ENCODE results near the gene TMEM54.
"Not testable (repeated sequence)": the region's sequence is repeated elsewhere in the genome, so short reads cannot be mapped to it uniquely, and the experiment has no call there.

TMEM54 gene

DNA sequence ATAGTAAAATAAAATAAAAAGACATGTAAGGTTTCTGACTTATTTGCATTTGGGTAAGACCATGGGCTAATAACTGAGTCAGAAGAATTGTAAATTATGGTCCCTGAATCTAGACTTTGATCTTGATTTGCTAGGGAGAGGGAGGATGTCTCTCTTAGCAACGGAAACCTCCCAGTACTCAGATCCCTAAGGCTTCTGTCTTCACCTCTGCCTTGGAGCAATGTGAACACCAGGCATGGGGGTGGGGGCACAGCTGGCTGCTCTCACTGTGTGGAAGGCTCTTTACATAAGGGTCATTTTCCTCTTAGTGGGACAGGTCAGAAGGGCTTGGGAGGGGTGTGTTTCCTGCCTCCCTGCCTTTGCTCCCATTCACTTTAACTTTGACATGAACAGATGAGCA is 17.0 kb upstream of the TMEM54 start:
- DNase-seq, result no peak

GRCh38 chr1:32917521-32917920 is 16.3 kb upstream of the TMEM54 start:
- no peak for DNase-seq

DNA sequence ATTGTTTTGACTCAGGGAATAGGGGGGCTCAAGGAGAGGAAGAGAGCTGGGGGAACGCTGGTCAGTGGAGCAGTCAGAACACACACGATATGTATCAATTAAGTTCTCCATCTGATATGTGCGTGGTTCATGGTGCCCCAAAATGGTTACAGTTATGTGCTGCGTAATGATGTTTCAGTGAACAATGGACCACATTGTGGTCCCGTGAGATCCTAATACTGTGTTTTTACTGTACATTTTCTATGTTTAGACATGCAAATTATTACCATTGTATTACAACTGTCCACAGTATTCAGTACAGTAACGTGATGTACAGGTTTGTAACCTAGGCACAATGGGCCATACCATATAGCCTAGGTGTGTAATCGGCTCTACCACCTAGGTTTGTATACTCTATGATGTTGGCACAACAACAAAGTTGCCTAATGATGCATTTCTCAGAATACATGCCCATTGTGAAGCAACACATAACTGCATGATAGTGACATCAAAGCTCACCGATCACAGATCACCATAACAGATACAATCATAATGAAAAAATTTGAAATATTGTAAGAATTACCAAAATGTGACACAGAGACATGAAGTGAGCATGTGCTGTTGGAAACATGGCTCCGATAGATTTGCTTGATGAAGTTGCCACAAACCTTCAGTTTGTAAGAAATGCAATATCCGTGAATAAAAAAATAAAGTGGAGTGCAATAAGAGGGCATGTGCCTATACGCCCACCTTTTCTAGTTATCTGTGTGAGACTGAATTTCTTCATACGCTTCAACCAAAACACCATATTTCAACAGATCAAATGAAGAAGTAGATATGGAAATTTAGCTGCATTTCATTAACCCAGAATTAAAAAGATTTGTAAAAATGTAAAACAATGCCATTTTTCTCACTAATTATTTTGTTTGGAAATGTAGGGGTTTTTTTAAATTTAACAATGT is 14.8 kb upstream of the TMEM54 start:
- DNase-seq, result no peak

DNA sequence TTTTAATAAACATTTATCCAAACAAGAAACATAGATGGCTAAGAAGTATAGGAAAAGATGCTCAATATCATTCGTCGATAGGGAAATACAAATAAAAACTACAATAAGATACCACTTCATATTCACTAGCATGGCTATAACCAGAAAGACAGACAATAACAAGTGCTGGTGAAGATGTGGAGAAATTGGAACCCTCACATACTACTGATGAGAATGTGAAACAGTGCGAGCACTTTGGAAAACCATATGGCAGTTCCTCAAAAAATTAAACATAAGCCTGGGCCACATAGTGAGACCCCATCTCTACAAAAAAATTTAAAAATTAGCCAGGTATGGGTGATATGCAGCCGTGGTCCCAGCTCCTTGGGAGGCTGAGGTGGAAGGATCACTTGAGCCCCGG is 9.1 kb upstream of the TMEM54 start:
- DNase-seq, result no peak

- DNase-seq, result no peak
These were observed 6.2 kb upstream of the TMEM54 start for GRCh38 chr1:32907435-32907834.

- no peak for DNase-seq
These were observed 5.5 kb upstream of the TMEM54 start for GRCh38 chr1:32906654-32907053.

DNA sequence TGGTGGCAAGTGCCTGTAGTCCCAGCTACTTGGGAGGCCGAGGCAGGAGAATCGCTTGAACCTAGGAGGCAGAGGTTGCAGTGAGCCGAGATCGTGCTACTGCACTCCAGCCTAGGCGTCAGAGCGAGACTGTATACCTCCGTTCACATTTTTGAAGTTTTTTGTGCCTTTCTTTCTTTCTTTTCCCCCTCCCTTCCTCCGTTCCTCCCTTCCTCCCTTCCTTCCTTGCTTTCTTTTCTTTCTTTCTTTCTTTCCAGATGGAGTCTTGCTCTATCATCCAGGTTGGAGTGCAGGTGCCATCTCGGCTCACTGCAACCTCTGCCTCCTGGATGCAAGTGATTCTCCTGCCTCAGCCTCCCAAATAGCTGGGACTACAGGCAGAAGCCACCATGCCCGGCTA is 4.4 kb upstream of the TMEM54 start:
- DNase-seq, result not testable (repeated sequence)

DNA sequence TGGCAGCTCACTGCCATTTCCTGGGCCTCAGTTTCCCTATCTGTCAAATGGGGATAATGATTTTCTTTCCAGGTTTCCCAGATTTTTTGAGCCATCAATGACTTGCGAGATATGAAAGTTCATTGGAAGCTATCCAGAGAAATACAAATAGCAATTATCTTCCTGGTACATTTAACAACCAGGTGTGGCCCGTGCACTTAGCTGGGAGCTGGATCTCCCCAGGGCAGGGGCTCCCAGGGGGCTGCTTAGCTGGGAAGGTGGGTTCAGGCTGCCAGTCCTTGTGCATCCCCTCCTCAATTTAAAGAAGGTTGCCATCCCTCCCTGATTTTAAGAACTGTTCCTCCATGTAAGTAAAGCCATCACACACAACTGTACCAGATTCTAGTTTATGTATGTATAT is 3.6 kb upstream of the TMEM54 start:
- DNase-seq, result no peak

DNA sequence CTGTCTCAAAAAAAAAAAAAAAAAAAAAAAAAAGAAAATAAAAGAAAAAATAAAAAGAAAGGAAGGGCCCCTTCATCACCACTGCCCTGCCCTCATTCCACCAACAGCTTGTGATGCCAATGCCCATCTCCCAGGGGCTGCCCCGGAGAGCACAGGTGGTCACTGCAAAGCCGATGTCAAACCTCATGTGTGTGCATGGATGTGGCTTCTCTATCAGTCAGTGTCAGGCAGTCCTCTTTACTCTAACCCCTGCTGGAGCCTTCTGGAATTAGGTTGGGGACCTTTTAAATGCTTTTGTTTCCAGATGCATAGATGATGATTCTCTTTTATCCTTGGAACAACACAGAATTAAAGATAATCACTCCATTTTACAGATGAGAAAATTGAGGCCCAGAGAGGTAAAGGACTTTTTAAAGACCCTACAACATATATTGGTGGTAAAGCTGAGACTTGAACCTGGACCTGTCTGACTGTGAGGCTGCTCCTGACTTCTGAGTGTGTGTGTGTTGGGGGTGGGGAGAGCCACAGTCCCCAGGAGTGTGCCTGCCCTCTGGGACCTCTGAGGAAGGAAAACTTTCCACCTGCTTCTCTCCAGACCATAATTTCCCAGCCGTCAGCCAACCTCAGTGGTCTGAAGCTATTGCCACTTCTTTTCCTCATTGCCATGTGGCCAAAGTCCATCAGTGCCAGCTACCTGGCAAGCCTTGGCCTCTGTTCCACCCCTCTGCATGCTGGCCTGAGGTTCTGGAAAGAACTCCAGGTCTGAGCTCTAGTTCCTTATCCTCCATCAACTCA is 3.0 kb upstream of the TMEM54 start:
- DNase-seq, result no peak

DNA sequence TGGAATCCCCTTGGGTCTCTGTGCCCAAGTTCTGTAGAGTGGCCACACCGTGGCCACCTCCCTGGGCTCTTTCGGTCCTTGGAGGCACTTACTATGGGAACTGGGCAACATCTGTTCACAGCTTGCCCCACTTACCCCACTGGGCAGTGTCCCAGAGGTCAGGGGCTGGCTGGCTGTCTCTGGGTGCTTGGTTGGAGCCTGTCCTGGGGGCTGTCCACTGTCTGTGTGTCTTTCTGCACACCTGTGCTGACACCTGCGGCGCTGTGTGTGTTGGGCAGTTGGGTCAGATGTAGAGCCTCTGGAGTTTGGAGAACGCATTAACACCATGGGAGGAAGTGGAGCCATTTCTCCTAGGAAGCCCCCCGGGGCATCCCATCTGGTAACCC is 1.3 kb upstream of the TMEM54 start:
- DNase-seq, result no peak

DNA sequence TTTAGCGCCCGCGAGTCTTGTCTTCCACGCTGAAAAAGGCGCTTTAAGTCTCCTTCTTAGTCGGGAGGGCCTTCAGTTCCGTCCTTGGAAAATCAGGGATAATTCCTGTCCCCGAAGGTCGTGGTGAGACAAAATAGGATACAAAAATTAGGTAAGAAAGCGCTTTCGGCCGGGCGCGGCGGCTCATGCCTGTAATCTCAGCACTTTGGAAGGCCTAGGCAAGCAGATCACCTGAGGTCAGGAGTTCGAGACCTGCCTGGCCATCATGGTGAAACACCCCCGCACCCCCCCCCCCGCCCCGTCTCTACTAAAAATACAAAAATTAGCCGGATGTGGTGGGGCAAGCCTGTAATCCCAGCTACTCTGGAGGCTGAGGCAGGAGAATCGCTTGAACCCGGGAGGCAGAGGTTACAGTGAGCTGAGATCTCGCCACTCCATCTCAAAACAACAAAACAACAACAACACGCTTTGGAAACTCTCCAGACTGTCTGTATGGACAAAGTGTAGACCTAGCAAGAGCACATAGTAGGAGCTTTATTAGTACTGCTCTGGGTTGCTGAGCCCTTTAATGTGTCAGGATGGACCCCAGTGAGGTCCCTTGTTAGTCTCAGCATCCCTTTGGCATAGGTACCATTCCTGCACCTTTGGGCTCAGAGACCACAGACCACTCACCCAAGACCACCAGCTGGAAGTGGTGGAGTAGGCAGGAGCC is 790 bp upstream of the TMEM54 start:
- DNase-seq, result no peak

DNA sequence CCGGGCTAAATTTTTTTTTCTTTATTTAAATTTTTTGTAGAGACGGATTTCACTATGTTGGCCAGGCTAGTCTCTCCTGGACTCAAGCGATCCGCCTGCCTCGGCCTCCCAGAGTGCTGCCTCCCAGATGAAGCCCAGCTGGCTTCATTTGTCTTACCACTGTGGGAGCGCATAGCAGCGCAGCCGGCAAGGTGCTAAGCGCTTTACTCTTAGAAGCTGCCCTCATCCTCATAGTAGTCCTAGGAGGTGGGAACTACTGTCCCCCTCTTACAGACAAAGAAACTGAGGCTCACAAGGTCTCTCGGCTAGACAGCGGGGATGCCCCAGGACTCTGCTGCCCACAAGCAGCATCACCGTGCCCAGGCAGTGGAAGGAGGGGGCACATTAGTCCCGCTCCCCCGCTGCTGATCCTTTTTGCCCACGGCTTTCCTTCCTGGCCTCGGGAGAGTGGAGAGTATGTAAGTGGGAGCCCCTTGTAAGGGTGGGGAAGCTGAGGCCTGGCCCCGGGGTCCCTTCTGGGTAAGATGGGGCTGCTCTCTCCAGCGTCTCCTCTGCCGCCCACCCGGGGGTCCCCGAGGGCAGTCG is 726 bp downstream of the TMEM54 start:
- DNase-seq, result no peak

DNA sequence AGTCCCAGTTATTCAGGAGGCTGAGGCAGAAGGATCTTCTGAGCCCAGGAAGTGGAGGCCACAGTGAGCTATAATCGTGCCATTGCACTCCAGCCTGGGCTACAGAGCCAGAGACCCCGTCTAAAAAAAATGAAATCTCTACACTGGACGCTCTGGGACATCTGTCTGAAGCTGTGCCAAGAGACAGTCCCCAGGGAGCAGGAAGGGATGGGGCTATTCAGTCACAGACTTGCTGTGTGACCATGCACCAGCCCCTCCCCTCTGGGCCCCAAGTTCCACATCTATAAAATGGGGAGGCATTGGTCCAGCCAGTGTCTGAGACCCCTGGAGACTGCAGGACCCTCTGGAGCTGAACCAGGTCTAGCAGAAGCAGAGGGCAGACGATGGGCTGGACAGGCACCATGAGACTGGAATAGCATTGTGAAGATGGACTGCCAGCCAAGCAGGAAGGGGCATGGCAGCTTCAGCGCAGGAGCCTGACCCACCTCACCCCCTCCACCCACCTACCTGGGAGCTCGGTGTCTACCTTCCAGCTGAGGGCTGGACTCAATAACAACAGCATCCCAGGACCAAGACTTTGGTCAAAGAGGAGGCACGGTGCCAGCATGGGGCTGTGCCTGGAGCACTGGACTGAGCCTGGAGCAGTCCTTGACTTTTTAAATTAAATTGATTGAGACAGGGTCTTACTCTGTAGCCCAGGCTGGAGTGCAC is 1.4 kb downstream of the TMEM54 start:
- no peak for DNase-seq

DNA sequence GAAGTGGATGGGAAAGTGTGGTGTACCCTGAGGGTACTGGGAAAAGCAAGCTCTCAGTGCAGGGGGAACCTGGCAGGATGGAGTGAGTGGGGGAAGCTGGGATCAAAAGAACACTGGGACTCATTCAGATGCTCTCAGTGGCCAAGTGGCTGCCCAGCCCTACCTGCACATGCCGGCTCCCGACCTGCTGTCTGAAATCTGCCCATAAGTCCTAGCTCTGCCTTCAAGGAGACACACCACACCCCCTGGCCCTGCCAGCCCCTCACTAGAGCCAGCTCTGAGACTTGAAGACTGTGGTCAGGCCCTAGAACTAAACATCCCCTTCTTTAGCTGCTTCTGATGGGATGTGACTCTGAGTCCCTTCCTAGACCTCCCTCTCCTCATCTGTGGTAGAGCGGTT is 2.2 kb downstream of the TMEM54 start:
- DNase-seq, result no peak

GRCh38 chr1:32898056-32898455 is 3.1 kb downstream of the TMEM54 start:
- no peak for DNase-seq

DNA sequence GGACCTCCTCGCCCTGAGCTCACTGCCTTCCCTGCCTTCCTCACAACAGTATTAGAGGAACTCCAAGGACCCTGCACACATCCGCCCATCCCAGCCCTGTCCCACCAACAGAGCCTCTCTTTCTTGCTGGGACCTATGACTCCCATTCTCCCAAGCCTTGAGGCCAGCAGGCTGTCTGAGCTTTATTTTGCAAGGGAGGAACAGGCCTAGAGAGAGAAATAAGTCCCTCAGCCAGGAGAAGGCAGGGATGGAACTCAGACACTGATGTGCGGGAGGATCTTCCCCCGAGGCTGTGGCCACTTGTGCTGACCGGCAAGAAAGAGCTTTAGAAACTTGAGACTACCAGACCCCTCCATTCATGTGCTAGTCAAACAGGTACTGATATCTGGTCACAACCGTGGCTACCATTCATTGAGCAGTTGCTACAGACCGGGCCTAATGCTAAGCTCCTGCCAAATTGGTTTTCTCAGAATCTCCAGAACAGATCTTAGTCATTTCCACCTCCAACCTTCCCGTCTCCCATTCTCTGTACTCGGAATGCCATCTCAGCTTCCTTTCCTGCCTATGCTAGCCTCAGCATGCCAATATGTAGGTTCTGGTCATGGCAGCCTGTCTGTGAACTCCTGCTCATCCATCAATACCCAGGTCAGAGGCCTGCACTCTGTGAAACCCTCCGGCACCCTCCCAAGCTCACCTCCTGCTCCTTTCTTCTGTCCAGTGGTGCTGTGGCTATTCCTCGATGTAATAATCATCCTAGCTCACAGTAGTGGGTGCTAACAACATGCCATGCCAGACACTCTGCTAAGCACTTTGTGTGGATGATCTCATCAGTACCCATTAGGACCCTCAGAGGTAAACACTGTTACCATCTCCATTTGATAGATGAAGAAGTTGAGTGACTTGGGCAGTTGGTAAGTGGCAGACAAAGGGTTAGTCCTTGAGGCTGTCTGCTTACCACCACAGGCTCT is 3.8 kb downstream of the TMEM54 start:
- no peak for DNase-seq

GRCh38 chr1:32896451-32896850 is 4.7 kb downstream of the TMEM54 start:
- no peak for DNase-seq

- no peak for DNase-seq
These were observed 5.6 kb downstream of the TMEM54 start for GRCh38 chr1:32895325-32896215.

GRCh38 chr1:32894681-32895080 is 6.5 kb downstream of the TMEM54 start:
- no peak for DNase-seq

GRCh38 chr1:32894019-32894600 is 7.1 kb downstream of the TMEM54 start:
- no peak for DNase-seq
